Endothelial cell of hepatic sinusoid (primary cell): ENCODE measurements around the gene TTC33.

Source experiments
- in situ Hi-C: cut with HindIII; loops from 2 replicates; pipeline ENCODE4 v1.10.0; 2017; ENCODE audit warnings: low sequenced_read_pairs

The TTC33 gene

GRCh38 chr5:40491644-40492043 is 264.1 kb downstream of the TTC33 start:
- in situ Hi-C loops: no loop called here

- in situ Hi-C loops: no loop called here
Observed at GRCh38 chr5:40490464-40491111, 265.2 kb downstream of the TTC33 start.

GRCh38 chr5:40489421-40489820 is 266.3 kb downstream of the TTC33 start:
- in situ Hi-C loops: no loop called here

- in situ Hi-C loops: no loop called here
Observed at GRCh38 chr5:40486437-40487275, 269.1 kb downstream of the TTC33 start.

- in situ Hi-C loops: no loop called here
Observed at GRCh38 chr5:40485021-40485998, 270.5 kb downstream of the TTC33 start.

- in situ Hi-C loops: no loop called here
Observed at GRCh38 chr5:40484495-40484894, 271.3 kb downstream of the TTC33 start.

GRCh38 chr5:40483316-40483715 is 272.4 kb downstream of the TTC33 start:
- in situ Hi-C loops: no loop called here

- in situ Hi-C loops: no loop called here
Observed at GRCh38 chr5:40481241-40481640, 274.5 kb downstream of the TTC33 start.

- in situ Hi-C loops: no loop called here
Observed at GRCh38 chr5:40480392-40480791, 275.4 kb downstream of the TTC33 start.

- in situ Hi-C loops: no loop called here
Observed at GRCh38 chr5:40479939-40480338, 275.8 kb downstream of the TTC33 start.

GRCh38 chr5:40478766-40479165 is 277.0 kb downstream of the TTC33 start:
- in situ Hi-C loops: no loop called here

- in situ Hi-C loops: no loop called here
Observed at GRCh38 chr5:40477856-40478546, 277.8 kb downstream of the TTC33 start.

- in situ Hi-C loops: no loop called here
Observed at GRCh38 chr5:40475561-40475960, 280.2 kb downstream of the TTC33 start.

- in situ Hi-C loops: no loop called here
Observed at GRCh38 chr5:40474250-40474649, 281.5 kb downstream of the TTC33 start.

GRCh38 chr5:40465416-40465815 is 290.3 kb downstream of the TTC33 start:
- in situ Hi-C loops: no loop called here

GRCh38 chr5:40464511-40464910 is 291.2 kb downstream of the TTC33 start:
- in situ Hi-C loops: no loop called here
